Fibroblast of lung (primary cell): ENCODE measurements around the gene SCGB1C1.

Experiments
- CTCF ChIP-seq, 2 donors: IDR thresholded peaks in 1 of 2; conservative IDR thresholded peaks in 1 of 2; 1 replicate in 1 of 2; 2 replicates in 1 of 2; pipeline ENCODE4 v1.5.1; 2011 to 2012; ENCODE audit warnings: low read length in 2 of 2, control low read depth in 1 of 2, inconsistent platforms in 1 of 2, low read depth in 1 of 2, mild to moderate bottlenecking in 1 of 2
- EZH2 ChIP-seq: IDR thresholded peaks from 2 replicates; pipeline ENCODE4 v1.5.1; 2012; ENCODE audit warnings: low read length, control low read depth, mild to moderate bottlenecking; ENCODE audit errors: missing control alignments

- TF ChIP-seq CTCF (conservative IDR thresholded peaks at IDR 0.05 in 1 of 2, IDR thresholded peaks at IDR 0.05 in 1 of 2; ENCODE audit: low read depth in 1 of 2, low read length in 2 of 2) = no peak
- no peak for TF ChIP-seq EZH2
Observed at GRCh38 chr11:210122-210802, 17.4 kb downstream of the SCGB1C1 start.
